GM12878 (cell line): ENCODE measurements around the gene FAM89B. TPM values are rescaled to one million over a fixed set of nuclear protein-coding genes. Genes with fewer than 3 reads are reported as not detected.

ENCODE experiments used
- ATF2 ChIP-seq: IDR thresholded peaks from 2 replicates; pipeline ENCODE4 v1.6.1; 2012; ENCODE audit warnings: low read length, inconsistent platforms
- BACH1 ChIP-seq: fragments of 450-650 bp; IDR thresholded peaks from 2 replicates; pipeline ENCODE4 v1.6.1; 2017; ENCODE audit warnings: mild to moderate bottlenecking, borderline replicate concordance
- GATAD2B ChIP-seq: fragments of 450-650 bp; conservative IDR thresholded peaks from 2 replicates; pipeline ENCODE4 v1.6.1; 2017; ENCODE audit warnings: low read depth, mild to moderate bottlenecking, moderate library complexity
- JUND ChIP-seq: IDR thresholded peaks from 2 replicates; pipeline ENCODE4 v1.6.1; 2012; ENCODE audit warnings: low read depth, mild to moderate bottlenecking, low read length, improper control_type of control experiment, moderate library complexity
- KAT2A ChIP-seq: conservative IDR thresholded peaks from 2 replicates; pipeline ENCODE4 v1.6.1; 2011; ENCODE audit warnings: low read depth, low read length; ENCODE audit not compliant: control insufficient read depth
- KLF5 ChIP-seq: fragments of 450-650 bp; IDR thresholded peaks from 2 replicates; pipeline ENCODE4 v1.6.1; 2014; ENCODE audit warnings: mild to moderate bottlenecking; ENCODE audit not compliant: partially characterized antibody
- MEF2B ChIP-seq: fragments of 450-650 bp; IDR thresholded peaks from 2 replicates; pipeline ENCODE4 v1.6.1; 2018; ENCODE audit warnings: mild to moderate bottlenecking, moderate library complexity; ENCODE audit not compliant: partially characterized antibody, poor library complexity, severe bottlenecking
- MTA2 ChIP-seq: fragments of 450-650 bp; IDR thresholded peaks from 2 replicates; pipeline ENCODE4 v1.6.1; 2016; ENCODE audit warnings: low read depth, mild to moderate bottlenecking, moderate library complexity
- NR2C1 ChIP-seq: fragments of 450-650 bp; IDR thresholded peaks from 2 replicates; pipeline ENCODE4 v1.6.1; 2017; ENCODE audit warnings: antibody characterized with exemption, mild to moderate bottlenecking, moderate library complexity
- NR2C2 ChIP-seq: IDR thresholded peaks from 2 replicates; pipeline ENCODE4 v1.6.1; 2011; ENCODE audit warnings: borderline replicate concordance, low read depth; ENCODE audit not compliant: control insufficient read depth, insufficient read length
- NR2F1 ChIP-seq: fragments of 450-650 bp; conservative IDR thresholded peaks from 2 replicates; pipeline ENCODE4 v1.6.1; 2017; ENCODE audit warnings: mild to moderate bottlenecking
- POLR2A ChIP-seq: IDR thresholded peaks from 2 replicates; pipeline ENCODE4 v1.6.1; 2011; ENCODE audit warnings: low read depth, mild to moderate bottlenecking, low read length
- POLR2AphosphoS5 ChIP-seq: IDR thresholded peaks from 2 replicates; pipeline ENCODE4 v1.6.1; 2011; ENCODE audit warnings: mild to moderate bottlenecking, low read length, inconsistent platforms
- TBL1XR1 ChIP-seq: IDR thresholded peaks from 2 replicates; pipeline ENCODE4 v1.6.1; 2012; ENCODE audit warnings: low read depth, low read length, improper control_type of control experiment
- YY1 ChIP-seq: IDR thresholded peaks from 2 replicates; pipeline ENCODE4 v1.6.1; 2011; ENCODE audit warnings: low read depth, mild to moderate bottlenecking, low read length
- ZBED1 ChIP-seq: IDR thresholded peaks from 2 replicates; pipeline ENCODE4 v1.6.1; 2016; ENCODE audit warnings: borderline replicate concordance
- ZNF207 ChIP-seq: fragments of 450-650 bp; IDR thresholded peaks from 2 replicates; pipeline ENCODE4 v1.6.1; 2014; ENCODE audit warnings: antibody characterized with exemption, mild to moderate bottlenecking, borderline replicate concordance
- ZNF24 ChIP-seq: fragments of 450-650 bp; IDR thresholded peaks from 2 replicates; pipeline ENCODE4 v1.6.1; 2017; ENCODE audit warnings: antibody characterized with exemption, mild to moderate bottlenecking
- ZZZ3 ChIP-seq: IDR thresholded peaks from 2 replicates; pipeline ENCODE4 v1.6.1; 2011; ENCODE audit warnings: low read depth; ENCODE audit not compliant: control insufficient read depth, insufficient read length
- polyA plus RNA-seq, 11 experiments: library from polyadenylated mRNA; depleted of rRNA in 4 of 11; unstranded in 6 of 11; stranded (reverse) in 5 of 11; fragments of >200 nt; fragmentation: Nextera tagmentation in 4 of 11; fragmentation: Illumina TruSeq in 1 of 11; extraction: Ambion mirVana in 4 of 11; extraction: Trizol in 1 of 11; gene quantifications; 1 replicate in 1 of 11; 2 replicates in 10 of 11; pipeline versions ENCODE4 v1.2.1 to v1.2.3, GENCODE V29; 2011 to 2016; ENCODE audit warnings: inconsistent platforms in 2 of 11, missing spikeins in 2 of 11, low read depth in 1 of 11
- total RNA-seq, 4 experiments: library from RNA; depleted of rRNA in 3 of 4; stranded (reverse); fragments of >200 nt in 3 of 4; fragmentation: Illumina TruSeq in 1 of 4; extraction: Trizol in 1 of 4; gene quantifications; 2 replicates each; pipeline versions ENCODE4 v1.2.1 to v1.2.3, GENCODE V29; 2013 to 2021
- TF ChIP-seq, protein P1 (sequence below): fragments of 450-650 bp; IDR thresholded peaks from 2 replicates; pipeline ENCODE4 v1.6.1; 2018; ENCODE audit warnings: mild to moderate bottlenecking, low read depth, moderate library complexity; ENCODE audit not compliant: partially characterized antibody
- TF ChIP-seq, protein P2 (sequence below): IDR thresholded peaks from 2 replicates; pipeline ENCODE4 v1.6.1; 2011; ENCODE audit warnings: borderline replicate concordance, low read depth, mild to moderate bottlenecking, moderate library complexity, low read length; ENCODE audit not compliant: insufficient read depth, poor library complexity, severe bottlenecking
- TF ChIP-seq, protein P3 (sequence below): fragments of 450-650 bp; IDR thresholded peaks from 2 replicates; pipeline ENCODE4 v1.6.1; 2016; ENCODE audit warnings: mild to moderate bottlenecking
- TF ChIP-seq, protein P4 (sequence below): IDR thresholded peaks from 2 replicates; pipeline ENCODE4 v1.6.1; 2012; ENCODE audit warnings: low read depth, low read length, improper control_type of control experiment

The FAM89B gene
- total and polyA plus RNA-seq, 10 of the 15 experiments (the other 5 are each of a cell fraction or from before 2014, with no cell fraction given): 0.34 to 36.7 (median 9.8) TPM

- TF ChIP-seq POLR2AphosphoS5 (no peak), ZBED1 (peak; percentile 77; the same call in 1 of the 2 replicates), NR2C1 (peak; percentile 54; the same call in 1 of the 2 replicates), JUND (peak; percentile 97), KAT2A (no peak), YY1 (peak; percentile 90), MEF2B (peak; percentile 97), POLR2A (peak; percentile 71), NR2C2 (no peak), ATF2 (peak; percentile 45; the same call in 1 of the 2 replicates), ZZZ3 (no peak), BACH1 (peak; percentile 90; the same call in 1 of the 2 replicates), MTA2 (peak; percentile 92), ZNF207 (no peak), GATAD2B (peak; percentile 99), TBL1XR1 (peak; percentile 77; the same call in 1 of the 2 replicates), ZNF24 (no peak), NR2F1 (peak; percentile 99), KLF5 (peak; percentile 16)
- TF ChIP-seq, protein P1, sequence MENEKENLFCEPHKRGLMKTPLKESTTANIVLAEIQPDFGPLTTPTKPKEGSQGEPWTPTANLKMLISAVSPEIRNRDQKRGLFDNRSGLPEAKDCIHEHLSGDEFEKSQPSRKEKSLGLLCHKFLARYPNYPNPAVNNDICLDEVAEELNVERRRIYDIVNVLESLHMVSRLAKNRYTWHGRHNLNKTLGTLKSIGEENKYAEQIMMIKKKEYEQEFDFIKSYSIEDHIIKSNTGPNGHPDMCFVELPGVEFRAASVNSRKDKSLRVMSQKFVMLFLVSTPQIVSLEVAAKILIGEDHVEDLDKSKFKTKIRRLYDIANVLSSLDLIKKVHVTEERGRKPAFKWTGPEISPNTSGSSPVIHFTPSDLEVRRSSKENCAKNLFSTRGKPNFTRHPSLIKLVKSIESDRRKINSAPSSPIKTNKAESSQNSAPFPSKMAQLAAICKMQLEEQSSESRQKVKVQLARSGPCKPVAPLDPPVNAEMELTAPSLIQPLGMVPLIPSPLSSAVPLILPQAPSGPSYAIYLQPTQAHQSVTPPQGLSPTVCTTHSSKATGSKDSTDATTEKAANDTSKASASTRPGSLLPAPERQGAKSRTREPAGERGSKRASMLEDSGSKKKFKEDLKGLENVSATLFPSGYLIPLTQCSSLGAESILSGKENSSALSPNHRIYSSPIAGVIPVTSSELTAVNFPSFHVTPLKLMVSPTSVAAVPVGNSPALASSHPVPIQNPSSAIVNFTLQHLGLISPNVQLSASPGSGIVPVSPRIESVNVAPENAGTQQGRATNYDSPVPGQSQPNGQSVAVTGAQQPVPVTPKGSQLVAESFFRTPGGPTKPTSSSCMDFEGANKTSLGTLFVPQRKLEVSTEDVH: peak; percentile 57
- TF ChIP-seq, protein P2, sequence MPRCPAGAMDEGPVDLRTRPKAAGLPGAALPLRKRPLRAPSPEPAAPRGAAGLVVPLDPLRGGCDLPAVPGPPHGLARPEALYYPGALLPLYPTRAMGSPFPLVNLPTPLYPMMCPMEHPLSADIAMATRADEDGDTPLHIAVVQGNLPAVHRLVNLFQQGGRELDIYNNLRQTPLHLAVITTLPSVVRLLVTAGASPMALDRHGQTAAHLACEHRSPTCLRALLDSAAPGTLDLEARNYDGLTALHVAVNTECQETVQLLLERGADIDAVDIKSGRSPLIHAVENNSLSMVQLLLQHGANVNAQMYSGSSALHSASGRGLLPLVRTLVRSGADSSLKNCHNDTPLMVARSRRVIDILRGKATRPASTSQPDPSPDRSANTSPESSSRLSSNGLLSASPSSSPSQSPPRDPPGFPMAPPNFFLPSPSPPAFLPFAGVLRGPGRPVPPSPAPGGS: peak; percentile 72
- TF ChIP-seq, protein P3, sequence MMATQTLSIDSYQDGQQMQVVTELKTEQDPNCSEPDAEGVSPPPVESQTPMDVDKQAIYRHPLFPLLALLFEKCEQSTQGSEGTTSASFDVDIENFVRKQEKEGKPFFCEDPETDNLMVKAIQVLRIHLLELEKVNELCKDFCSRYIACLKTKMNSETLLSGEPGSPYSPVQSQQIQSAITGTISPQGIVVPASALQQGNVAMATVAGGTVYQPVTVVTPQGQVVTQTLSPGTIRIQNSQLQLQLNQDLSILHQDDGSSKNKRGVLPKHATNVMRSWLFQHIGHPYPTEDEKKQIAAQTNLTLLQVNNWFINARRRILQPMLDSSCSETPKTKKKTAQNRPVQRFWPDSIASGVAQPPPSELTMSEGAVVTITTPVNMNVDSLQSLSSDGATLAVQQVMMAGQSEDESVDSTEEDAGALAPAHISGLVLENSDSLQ: peak; percentile 45
- TF ChIP-seq, protein P4, sequence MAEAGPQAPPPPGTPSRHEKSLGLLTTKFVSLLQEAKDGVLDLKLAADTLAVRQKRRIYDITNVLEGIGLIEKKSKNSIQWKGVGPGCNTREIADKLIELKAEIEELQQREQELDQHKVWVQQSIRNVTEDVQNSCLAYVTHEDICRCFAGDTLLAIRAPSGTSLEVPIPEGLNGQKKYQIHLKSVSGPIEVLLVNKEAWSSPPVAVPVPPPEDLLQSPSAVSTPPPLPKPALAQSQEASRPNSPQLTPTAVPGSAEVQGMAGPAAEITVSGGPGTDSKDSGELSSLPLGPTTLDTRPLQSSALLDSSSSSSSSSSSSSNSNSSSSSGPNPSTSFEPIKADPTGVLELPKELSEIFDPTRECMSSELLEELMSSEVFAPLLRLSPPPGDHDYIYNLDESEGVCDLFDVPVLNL: peak; percentile 44; the same call in 1 of the 2 replicates
These were observed 16.1 kb downstream of the FAM89B start (continued) for GRCh38 chr11:65588199-65589054.
